ENCODE data around the gene SUCLG2.

- TF ChIP-seq CTCF (conservative IDR thresholded peaks at IDR 0.05) = no peak
- TF ChIP-seq ZFX (IDR thresholded peaks at IDR 0.05) = no peak
These were observed 31.8 kb downstream of the SUCLG2 start for GRCh38 chr3:67622652-67623051.

All from C4-2B (cell line).